Testis (tissue), 3 donors: ENCODE measurements around the gene MB21D2. TPM values are rescaled to one million over a fixed set of nuclear protein-coding genes. Genes with fewer than 3 reads are reported as not detected.
"Not testable (repeated sequence)": the region's sequence is repeated elsewhere in the genome, so short reads cannot be mapped to it uniquely, and the experiment has no call there.

Experiments
- DNase-seq: peaks from one replicate; pipeline ENCODE4 v3.0.0-alpha.2; 2019
- H3K27ac ChIP-seq, 2 donors: fragments of 200-600 bp; sonication (generic); one replicate each; pipeline ENCODE4 v1.5.1; 2019
- H3K27me3 ChIP-seq: fragments of 200-600 bp; sonication (generic); one replicate; pipeline ENCODE4 v1.5.1; 2019
- H3K36me3 ChIP-seq: fragments of 200-600 bp; sonication (generic); one replicate; pipeline ENCODE4 v1.5.1; 2017; ENCODE audit warnings: low read depth; ENCODE audit errors: missing control alignments
- H3K4me1 ChIP-seq: fragments of 200-600 bp; sonication (generic); one replicate; pipeline ENCODE4 v1.5.1; 2019
- H3K4me3 ChIP-seq, 2 donors: fragments of 200-600 bp; sonication (generic); one replicate each; pipeline ENCODE4 v1.5.1; 2017 to 2019
- H3K9me3 ChIP-seq: fragments of 200-600 bp; sonication (generic); one replicate; pipeline ENCODE4 v1.5.1; 2017
- POLR2A ChIP-seq: fragments of 450-650 bp; IDR thresholded peaks from one replicate; pipeline ENCODE4 v1.6.1; 2017; ENCODE audit warnings: antibody characterized with exemption, mild to moderate bottlenecking, moderate library complexity
- WGBS, 2 donors: methylation state at CpG; one replicate each; pipeline ENCODE4 v1.1.5; 2018; 5-methylcytosine and 5-hydroxymethylcytosine counted together
- intact Hi-C: fragments of 100-400 bp; cut with DNase I; formaldehyde crosslinking; loops from one replicate; pipeline ENCODE4 v1.15.1; 2023; ENCODE audit warnings: low total_unique reads
- polyA plus RNA-seq: library from polyadenylated mRNA; stranded (reverse); fragments of 350-450 nt; fragmentation: Illumina TruSeq; extraction: RNeasy Lipid Tissue Mini Kit (QIAGEN cat#74804); gene quantifications from one replicate; pipeline ENCODE4 v1.2.3, GENCODE V29; 2014; ENCODE audit warnings: low read depth, low replicate concordance; ENCODE audit not compliant: insufficient read depth
- total RNA-seq, 2 donors: library from RNA; depleted of rRNA; stranded (reverse); fragments of >200 nt; gene quantifications; one replicate each; pipeline ENCODE4 v1.2.3, GENCODE V29; 2016
- TF ChIP-seq, protein P1 (sequence below), 3 experiments: fragments of 450-650 bp in 2 of 3; fragments of 200-600 bp in 1 of 3; sonication (generic) in 1 of 3; IDR thresholded peaks; one replicate each; pipeline ENCODE4 v1.5.1; 2016 to 2019; ENCODE audit warnings: antibody characterized with exemption in 3 of 3, mild to moderate bottlenecking in 2 of 3, moderate library complexity in 1 of 3

MB21D2 gene
- total and polyA plus RNA-seq, 3 donors from 2014 or later = 13.4 to 29.2 (median 23.9) TPM

DNA sequence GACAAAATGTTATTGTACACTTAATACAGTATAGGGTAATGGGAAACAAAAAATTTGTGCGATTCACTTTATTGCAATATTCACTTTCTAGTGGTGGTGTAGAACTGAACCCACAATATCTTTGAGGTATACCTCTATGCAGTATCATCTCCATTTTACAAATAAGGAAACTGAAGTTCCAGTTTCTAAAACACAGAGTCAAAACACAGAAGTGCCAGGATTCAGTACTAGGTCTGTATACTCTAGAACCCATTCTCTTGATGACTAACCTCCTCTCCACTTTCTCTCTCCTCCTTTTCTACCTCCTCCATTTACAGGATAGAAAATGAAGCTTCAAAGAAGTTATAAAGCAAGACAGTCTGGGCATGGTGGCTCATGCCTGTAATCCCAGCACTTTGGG, 62.2 kb downstream of the MB21D2 start:
- no peak for DNase-seq
- Histone ChIP-seq H3K36me3 (no peaks in the 10 kb centered on the region), H3K4me1 (peaks cover 6% of the 10 kb centered on the region), H3K9me3 (no peaks in the 10 kb centered on the region), H3K27ac (no peak overlapping the region), H3K27me3 (no peaks in the 10 kb centered on the region), H3K4me3 (no peak overlapping the region)
- WGBS, 2 donors = 82 to 94% methylated on average over 1 of the region's 1 CpG
- TF ChIP-seq, protein P1, sequence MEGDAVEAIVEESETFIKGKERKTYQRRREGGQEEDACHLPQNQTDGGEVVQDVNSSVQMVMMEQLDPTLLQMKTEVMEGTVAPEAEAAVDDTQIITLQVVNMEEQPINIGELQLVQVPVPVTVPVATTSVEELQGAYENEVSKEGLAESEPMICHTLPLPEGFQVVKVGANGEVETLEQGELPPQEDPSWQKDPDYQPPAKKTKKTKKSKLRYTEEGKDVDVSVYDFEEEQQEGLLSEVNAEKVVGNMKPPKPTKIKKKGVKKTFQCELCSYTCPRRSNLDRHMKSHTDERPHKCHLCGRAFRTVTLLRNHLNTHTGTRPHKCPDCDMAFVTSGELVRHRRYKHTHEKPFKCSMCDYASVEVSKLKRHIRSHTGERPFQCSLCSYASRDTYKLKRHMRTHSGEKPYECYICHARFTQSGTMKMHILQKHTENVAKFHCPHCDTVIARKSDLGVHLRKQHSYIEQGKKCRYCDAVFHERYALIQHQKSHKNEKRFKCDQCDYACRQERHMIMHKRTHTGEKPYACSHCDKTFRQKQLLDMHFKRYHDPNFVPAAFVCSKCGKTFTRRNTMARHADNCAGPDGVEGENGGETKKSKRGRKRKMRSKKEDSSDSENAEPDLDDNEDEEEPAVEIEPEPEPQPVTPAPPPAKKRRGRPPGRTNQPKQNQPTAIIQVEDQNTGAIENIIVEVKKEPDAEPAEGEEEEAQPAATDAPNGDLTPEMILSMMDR (IDR thresholded peaks at IDR 0.05) = no peak
- no peak for TF ChIP-seq POLR2A
- intact Hi-C loops = no loop called here

DNA sequence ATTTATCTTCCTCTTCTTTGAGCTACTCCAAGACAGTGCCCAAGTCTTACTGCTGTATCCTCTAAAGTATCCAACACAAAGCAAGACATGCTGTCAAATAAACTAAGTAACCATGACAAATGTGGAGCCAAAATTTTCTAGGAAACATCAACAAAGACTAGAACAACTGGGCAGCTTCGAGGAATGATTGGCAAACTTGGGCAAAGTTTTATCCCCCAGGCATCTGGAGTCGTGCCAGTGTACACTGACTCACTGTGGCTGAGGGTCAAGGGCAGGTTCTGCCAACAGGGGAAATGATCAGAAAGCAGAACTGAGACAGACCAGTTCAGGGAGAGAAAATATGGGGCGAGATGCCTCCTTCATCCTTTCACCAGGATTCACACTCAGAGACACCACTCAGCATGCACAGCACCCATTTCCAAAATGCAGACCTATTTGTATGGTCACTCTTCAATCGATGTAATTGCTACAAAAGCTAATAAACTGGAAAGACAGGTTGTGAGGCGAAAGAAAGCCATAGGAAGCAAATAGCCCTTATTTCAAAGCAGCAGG, 65.8 kb downstream of the MB21D2 start:
- peak; percentile 56 for DNase-seq
- Histone ChIP-seq H3K4me3 (no peak overlapping the region), H3K27ac (no peak overlapping the region), H3K36me3 (no peaks in the 10 kb centered on the region), H3K9me3 (no peaks in the 10 kb centered on the region), H3K4me1 (peaks cover 6% of the 10 kb centered on the region), H3K27me3 (no peaks in the 10 kb centered on the region)
- WGBS, 2 donors = 52 to 64% methylated on average over 5 of the region's 5 CpGs
- intact Hi-C loops = no loop called here
- no peak for TF ChIP-seq POLR2A
- TF ChIP-seq, protein P1 (IDR thresholded peaks at IDR 0.05) = no peak

DNA sequence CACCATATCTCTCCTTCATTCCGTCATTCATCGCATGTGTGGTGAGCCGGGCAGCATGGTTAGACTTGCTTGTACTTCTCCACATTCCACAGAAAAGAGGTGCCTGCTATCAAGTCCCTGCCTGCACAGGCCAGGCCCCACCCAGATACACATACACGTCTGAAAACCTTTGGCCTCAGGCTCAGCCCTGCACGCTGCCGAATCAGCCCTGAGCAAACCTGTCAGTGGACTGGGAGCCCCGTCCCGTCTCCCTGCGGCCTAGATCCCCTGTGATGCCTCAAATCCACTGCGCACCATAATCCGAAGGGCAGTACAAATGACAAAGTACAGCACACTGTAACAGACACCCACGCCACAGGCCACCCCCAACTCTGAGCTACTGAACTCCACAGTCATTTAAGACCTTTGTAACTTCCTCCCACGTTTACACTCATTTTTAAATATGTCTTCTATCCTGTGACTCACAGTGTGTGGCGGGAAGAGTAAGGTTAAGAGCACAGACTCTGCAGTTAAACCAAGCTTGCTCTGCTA, 67.1 kb downstream of the MB21D2 start:
- TF ChIP-seq POLR2A = no peak
- TF ChIP-seq, protein P1 (IDR thresholded peaks at IDR 0.05) = no peak
- DNase-seq = no peak
- Histone ChIP-seq H3K36me3 (no peaks in the 10 kb centered on the region), H3K27ac (no peak overlapping the region), H3K4me1 (peaks cover 6% of the 10 kb centered on the region), H3K9me3 (no peaks in the 10 kb centered on the region), H3K27me3 (no peaks in the 10 kb centered on the region), H3K4me3 (no peak overlapping the region)
- 86 to 91% methylated on average over 14 of the region's 14 CpGs for WGBS, 2 donors
- intact Hi-C loops = no loop called here

DNA sequence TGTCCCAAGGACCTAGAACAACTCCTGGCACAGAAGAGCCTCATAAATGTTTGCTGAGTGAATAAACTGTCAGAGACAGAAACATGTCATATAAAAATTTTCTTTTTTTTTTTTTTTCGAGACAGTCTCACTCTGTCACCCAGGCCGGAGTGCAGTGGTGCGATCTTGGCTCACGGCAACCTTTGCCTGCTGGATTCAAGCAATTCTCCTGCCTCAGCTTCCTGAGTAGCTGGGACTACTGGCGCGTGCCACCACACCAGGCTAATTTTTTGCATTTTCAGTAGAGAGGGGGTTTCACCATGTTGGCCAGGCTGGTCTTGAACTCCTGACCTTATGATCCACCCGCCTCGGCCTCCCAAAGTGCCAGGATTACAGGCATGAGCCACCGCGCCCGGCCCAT, 67.8 kb downstream of the MB21D2 start:
- intact Hi-C loops, DNase-seq, H3K4me1 ChIP-seq, H3K4me3 ChIP-seq, H3K27ac ChIP-seq, H3K9me3 ChIP-seq, H3K36me3 ChIP-seq, H3K27me3 ChIP-seq: not testable (repeated sequence)
- 94 to 98% methylated on average over 11 of the region's 11 CpGs for WGBS, 2 donors

DNA sequence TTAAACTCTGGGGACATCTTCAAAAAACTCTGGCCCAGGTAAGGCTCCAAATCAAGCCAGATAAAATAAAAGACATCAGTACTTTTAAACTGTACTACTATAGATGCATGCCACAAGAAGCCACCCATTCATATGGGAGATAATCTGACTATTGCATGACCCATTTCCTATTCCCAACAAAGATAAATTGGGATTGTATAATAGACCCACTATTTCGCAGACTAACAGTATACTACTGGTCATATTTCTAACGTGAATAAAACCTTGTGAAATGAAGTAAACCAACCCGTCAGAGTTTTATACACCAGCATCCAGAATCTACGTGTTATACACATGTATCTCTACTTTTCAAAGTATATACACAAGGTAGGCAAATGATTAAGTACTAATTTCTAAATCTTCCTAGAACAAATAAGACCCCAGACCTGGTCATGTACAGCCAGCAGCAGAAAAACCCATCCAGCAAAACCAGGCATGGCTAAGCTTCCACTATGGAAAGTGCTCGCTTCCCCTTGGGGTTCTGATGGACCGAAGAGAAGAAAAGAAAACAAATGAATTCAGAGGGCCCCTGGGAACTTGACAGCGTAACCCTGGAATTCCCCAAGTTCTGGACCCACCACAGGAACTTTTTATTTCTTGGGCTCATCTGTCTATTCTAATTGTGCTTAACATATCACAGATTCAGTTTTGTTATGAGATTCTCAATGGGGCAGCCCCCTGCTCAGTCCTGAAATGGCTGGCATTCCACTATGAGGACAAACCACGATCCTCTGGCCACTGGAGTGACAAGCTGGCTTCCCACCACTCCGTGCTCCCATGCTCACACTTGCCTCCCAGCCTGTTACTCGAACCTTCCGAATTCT, 69.1 kb downstream of the MB21D2 start:
- Histone ChIP-seq H3K27ac (no peak overlapping the region), H3K4me3 (no peak overlapping the region), H3K4me1 (peaks cover 6% of the 10 kb centered on the region), H3K36me3 (no peaks in the 10 kb centered on the region), H3K27me3 (no peaks in the 10 kb centered on the region), H3K9me3 (no peaks in the 10 kb centered on the region)
- DNase-seq = no peak
- TF ChIP-seq, protein P1 (IDR thresholded peaks at IDR 0.05) = no peak
- no peak for TF ChIP-seq POLR2A
- WGBS, 2 donors = 91 to 93% methylated on average over 11 of the region's 11 CpGs
- intact Hi-C loops = no loop called here
